ENCODE measurements around the gene UBC. TPM values are rescaled to one million over a fixed set of nuclear protein-coding genes. Genes with fewer than 3 reads are reported as not detected.
"Not testable (repeated sequence)": the region's sequence is repeated elsewhere in the genome, so short reads cannot be mapped to it uniquely, and the experiment has no call there.

UBC gene
- total RNA-seq, 2 experiments from 2014 or later = 963 to 1,010 TPM

- intact Hi-C loops (cut with micrococcal nuclease) = loop anchor here (2.0 to 5.0 kb wide), 2 partner anchors 19 to 73 kb away; partner anchors contain the start of gene BRI3BP
- peak; percentile 79 for DNase-seq
- H3K9me3 Mint-ChIP-seq = no peaks in the 10 kb centered on the region
- peaks cover 5% of the 10 kb centered on the region for H3K36me3 Mint-ChIP-seq (ENCODE audit: low read depth)
- no peak for TF ChIP-seq CTCF (IDR thresholded peaks at IDR 0.05)
- no peaks in the 10 kb centered on the region for H3K27me3 Mint-ChIP-seq
- POLR2A ChIA-PET = interaction anchor here (1.1 to 12.7 kb wide), 6 partner anchors 8 to 74 kb away, joined by 4 to 256 read pairs (median 16); partner anchors contain the start of gene BRI3BP
- H3K4me3 Mint-ChIP-seq = peak overlapping the region; percentile 70
- ATAC-seq = peak; percentile 2
- H3K4me1 Mint-ChIP-seq (ENCODE audit: low read depth) = peaks cover 80% of the 10 kb centered on the region
- CTCF ChIA-PET = interaction anchor here (1.1 to 12.2 kb wide), 5 partner anchors 9 to 20 kb away, joined by 3 to 183 read pairs (median 4); no protein-coding TSS in a partner anchor
- peak overlapping the region; percentile 100 for H3K27ac Mint-ChIP-seq
These were observed 5.3 kb upstream of the UBC start for GRCh38 chr12:124919521-124920352.

- intact Hi-C loops (cut with micrococcal nuclease); H3K9me3 Mint-ChIP-seq; DNase-seq; ATAC-seq; H3K27me3 Mint-ChIP-seq: not testable (repeated sequence)
- H3K27ac Mint-ChIP-seq = peak overlapping the region; percentile 100
- ChIA-PET POLR2A (interaction anchor here (0.6 to 12.7 kb wide), 8 partner anchors 8 to 1340 kb away, joined by 3 to 256 read pairs (median 4); partner anchors contain the start of gene BRI3BP), CTCF (interaction anchor here (5.6 to 12.2 kb wide), 2 partner anchors 12 to 21 kb away, joined by 48 to 183 read pairs; no protein-coding TSS in a partner anchor)
- H3K4me1 Mint-ChIP-seq (ENCODE audit: low read depth) = peaks cover 77% of the 10 kb centered on the region
- peak overlapping the region; percentile 100 for H3K4me3 Mint-ChIP-seq
- H3K36me3 Mint-ChIP-seq (ENCODE audit: low read depth) = peaks cover 17% of the 10 kb centered on the region
These were observed 4.2 kb upstream of the UBC start for GRCh38 chr12:124918622-124918988.

GRCh38 chr12:124917841-124918621, 3.6 kb upstream of the UBC start:
- Mint-ChIP-seq H3K4me1 (ENCODE audit: low read depth) (peaks cover 81% of the 10 kb centered on the region), H3K9me3 (no peaks in the 10 kb centered on the region), H3K36me3 (ENCODE audit: low read depth) (peaks cover 22% of the 10 kb centered on the region), H3K27me3 (no peaks in the 10 kb centered on the region), H3K27ac (peak overlapping the region; percentile 100), H3K4me3 (peak overlapping the region; percentile 100)
- intact Hi-C loops (cut with micrococcal nuclease) = no loop called here
- no peak for ATAC-seq
- TF ChIP-seq CTCF (IDR thresholded peaks at IDR 0.05) = no peak
- POLR2A ChIA-PET = interaction anchor here (1.0 to 12.7 kb wide), 7 partner anchors 8 to 143 kb away, joined by 3 to 256 read pairs (median 3); no protein-coding TSS in a partner anchor
- CTCF ChIA-PET = interaction anchor here (1.4 to 12.2 kb wide), 3 partner anchors 12 to 76 kb away, joined by 7 to 183 read pairs (median 48); partner anchors contain the start of gene BRI3BP
- DNase-seq = no peak

GRCh38 chr12:124917135-124917840, 2.8 kb upstream of the UBC start:
- peak; percentile 69 for ATAC-seq
- Mint-ChIP-seq H3K9me3 (no peaks in the 10 kb centered on the region), H3K27me3 (no peaks in the 10 kb centered on the region), H3K4me1 (ENCODE audit: low read depth) (peaks cover 83% of the 10 kb centered on the region), H3K36me3 (ENCODE audit: low read depth) (peaks cover 29% of the 10 kb centered on the region), H3K27ac (peak overlapping the region; percentile 100), H3K4me3 (peak overlapping the region; percentile 100)
- ChIA-PET CTCF (interaction anchor here (1.4 to 12.2 kb wide), 3 partner anchors 11 to 76 kb away, joined by 7 to 183 read pairs (median 48); partner anchors contain the start of gene BRI3BP), POLR2A (interaction anchor here (1.0 to 12.7 kb wide), 6 partner anchors 11 to 143 kb away, joined by 3 to 256 read pairs (median 3); no protein-coding TSS in a partner anchor)
- intact Hi-C loops (cut with micrococcal nuclease) = no loop called here
- DNase-seq = peak; percentile 97
- TF ChIP-seq CTCF (IDR thresholded peaks at IDR 0.05) = no peak
